GM12878 (cell line): ENCODE results near the gene ZNF775. TPM values are rescaled to one million over a fixed set of nuclear protein-coding genes. Genes with fewer than 3 reads are reported as not detected.

ENCODE experiments used
- ATAC-seq: fragments of 200-7000 bp; cut with Tn5 transposase; 3 replicates; pipeline ENCODE4 v1.9.1; 2020; ENCODE audit warnings: mild to moderate bottlenecking, moderate library complexity
- BruUV-seq: library from RNA; stranded (reverse); fragments of 400-500 nt; replicated peaks from 2 replicates; lab custom pipeline; 2021; lab: Mats Ljungman, UMichigan
- CTCF ChIA-PET: fragments of 300-600 bp; sonication (Branson Sonifier 250); formaldehyde crosslinking; extraction: SDS; loops from one replicate; lab custom pipeline; 2021; ENCODE audit warnings: inconsistent platforms; lab: Yijun Ruan, JAX
- POLR2A ChIA-PET: fragments of 350-600 bp; formaldehyde crosslinking; extraction: SDS; loops from one replicate; lab custom pipeline; 2021; ENCODE audit warnings: inconsistent platforms; lab: Charles Lee
- RAD21 ChIA-PET: fragments of 300-600 bp; sonication (Branson Sonifier 250); formaldehyde crosslinking; loops from one replicate; lab custom pipeline; 2023; ENCODE audit warnings: antibody characterized with exemption; ENCODE audit not compliant: unreplicated experiment; lab: Charles Lee
- SMC1A ChIA-PET: fragments of 300-600 bp; sonication (Branson Sonifier 250); formaldehyde crosslinking; loops from one replicate; lab custom pipeline; 2023; ENCODE audit not compliant: unreplicated experiment, uncharacterized antibody; lab: Charles Lee
- DNase-seq: peaks from one replicate; pipeline ENCODE4 v3.0.0-alpha.2; 2011; ENCODE audit warnings: low read depth, low spot score
- FAIRE-seq: peaks from 3 replicates; lab custom pipeline; 2011; peaks lifted over from hg19 to GRCh38; lab: Jason Lieb, UNC
- H2AFZ ChIP-seq: 2 replicates; pipeline ENCODE4 v1.6.0; 2011; ENCODE audit warnings: low read depth, low read length, control low read depth; ENCODE audit not compliant: control insufficient read depth
- H3K27ac ChIP-seq: 2 replicates; pipeline ENCODE4 v1.5.1; 2011; ENCODE audit warnings: control low read depth; ENCODE audit not compliant: control insufficient read depth, insufficient read depth
- H3K27me3 ChIP-seq, 2 experiments: replicated peaks in 1 of 2; 2 replicates each; pipeline versions ENCODE4 v1.6.0 to v1.6.1; 2011; ENCODE audit warnings: low read length in 1 of 2; ENCODE audit not compliant: control insufficient read depth in 2 of 2, insufficient read depth in 2 of 2
- H3K36me3 ChIP-seq, 2 experiments: 2 replicates each; pipeline ENCODE4 v1.5.1; 2011; ENCODE audit warnings: low read length in 1 of 2; ENCODE audit not compliant: control insufficient read depth in 2 of 2, insufficient read depth in 2 of 2
- H3K4me1 ChIP-seq: 2 replicates; pipeline ENCODE4 v1.6.1; 2011; ENCODE audit warnings: mild to moderate bottlenecking, low read length, moderate library complexity, mixed read lengths; ENCODE audit not compliant: control insufficient read depth, insufficient read depth
- H3K4me2 ChIP-seq: 2 replicates; pipeline ENCODE4 v1.6.0; 2011; ENCODE audit warnings: control low read depth; ENCODE audit not compliant: control insufficient read depth, insufficient read depth
- H3K4me3 ChIP-seq: fragments of 200-600 bp; sonication (generic); 2 replicates; pipeline ENCODE4 v1.5.1; 2016
- H3K79me2 ChIP-seq: 2 replicates; pipeline ENCODE4 v1.6.0; 2011; ENCODE audit warnings: low read length; ENCODE audit not compliant: control insufficient read depth, insufficient read depth
- H3K9ac ChIP-seq: 2 replicates; pipeline ENCODE4 v1.8.0; 2011; ENCODE audit warnings: low read length, control low read depth, mixed read lengths; ENCODE audit not compliant: control insufficient read depth, insufficient read depth
- H3K9me3 ChIP-seq: replicated peaks from 3 replicates; pipeline ENCODE4 v1.5.1; 2011; ENCODE audit warnings: mild to moderate bottlenecking, low read length; ENCODE audit not compliant: control insufficient read depth, insufficient read depth
- H4K20me1 ChIP-seq: 2 replicates; pipeline ENCODE4 v1.6.0; 2011; ENCODE audit not compliant: control insufficient read depth, insufficient read depth
- ASH2L ChIP-seq: fragments of 300-600, 200-600 bp; sonication (generic); IDR thresholded peaks from 2 replicates; pipeline ENCODE4 v1.6.1; 2017; ENCODE audit warnings: low read depth, mild to moderate bottlenecking, borderline replicate concordance
- LARP7 ChIP-seq: fragments of 450-650 bp; IDR thresholded peaks from 2 replicates; pipeline ENCODE4 v1.6.1; 2017; ENCODE audit warnings: mild to moderate bottlenecking
- POU2F2 ChIP-seq: IDR thresholded peaks from 3 replicates; pipeline ENCODE4 v1.6.1; 2011; ENCODE audit warnings: low read depth, mild to moderate bottlenecking, low read length, borderline replicate concordance
- RBBP5 ChIP-seq: fragments of 200-600 bp; sonication (generic); conservative IDR thresholded peaks from 2 replicates; pipeline ENCODE4 v1.6.1; 2016
- SIX5 ChIP-seq: IDR thresholded peaks from 2 replicates; pipeline ENCODE4 v1.6.1; 2011; ENCODE audit warnings: mild to moderate bottlenecking, low read depth, low read length, moderate library complexity; ENCODE audit not compliant: severe bottlenecking
- SMAD1 ChIP-seq: fragments of 450-650 bp; IDR thresholded peaks from 2 replicates; pipeline ENCODE4 v1.6.1; 2018; ENCODE audit warnings: mild to moderate bottlenecking, low read depth; ENCODE audit not compliant: partially characterized antibody
- ZNF207 ChIP-seq: fragments of 450-650 bp; IDR thresholded peaks from 2 replicates; pipeline ENCODE4 v1.6.1; 2014; ENCODE audit warnings: antibody characterized with exemption, mild to moderate bottlenecking, borderline replicate concordance
- ZZZ3 ChIP-seq: IDR thresholded peaks from 2 replicates; pipeline ENCODE4 v1.6.1; 2011; ENCODE audit warnings: low read depth; ENCODE audit not compliant: control insufficient read depth, insufficient read length
- WGBS: methylation state at CpG from one replicate; pipeline ENCODE4 v1.1.6; 2016; ENCODE audit warnings: low lambda C conversion rate; ENCODE audit not compliant: insufficient replicate concordance, insufficient coverage; ENCODE audit errors: missing lambda C conversion rate; 5-methylcytosine and 5-hydroxymethylcytosine counted together
- in situ Hi-C: fragments of 300-500 bp; cut with MboI; formaldehyde crosslinking; loops from 9 replicates; pipeline ENCODE4 v1.14.3; 2018; ENCODE audit warnings: mixed read lengths
- intact Hi-C: fragments of 100-400 bp; cut with micrococcal nuclease; formaldehyde crosslinking; loops from one replicate; pipeline ENCODE4 v1.14.2; 2022; ENCODE audit not compliant: unreplicated experiment
- polyA plus RNA-seq, 11 experiments: library from polyadenylated mRNA; depleted of rRNA in 4 of 11; unstranded in 6 of 11; stranded (reverse) in 5 of 11; fragments of >200 nt; fragmentation: Nextera tagmentation in 4 of 11; fragmentation: Illumina TruSeq in 1 of 11; extraction: Ambion mirVana in 4 of 11; extraction: Trizol in 1 of 11; gene quantifications; 1 replicate in 1 of 11; 2 replicates in 10 of 11; pipeline versions ENCODE4 v1.2.1 to v1.2.3, GENCODE V29; 2011 to 2016; ENCODE audit warnings: inconsistent platforms in 2 of 11, missing spikeins in 2 of 11, low read depth in 1 of 11
- total RNA-seq, 4 experiments: library from RNA; depleted of rRNA in 3 of 4; stranded (reverse); fragments of >200 nt in 3 of 4; fragmentation: Illumina TruSeq in 1 of 4; extraction: Trizol in 1 of 4; gene quantifications; 2 replicates each; pipeline versions ENCODE4 v1.2.1 to v1.2.3, GENCODE V29; 2013 to 2021
- TF ChIP-seq, protein P1 (sequence below): fragments of 450-650 bp; IDR thresholded peaks from 2 replicates; pipeline ENCODE4 v1.6.1; 2017; ENCODE audit warnings: mild to moderate bottlenecking
- TF ChIP-seq, protein P2 (sequence below): fragments of 450-650 bp; IDR thresholded peaks from 2 replicates; pipeline ENCODE4 v1.6.1; 2017; ENCODE audit warnings: borderline replicate concordance

ZNF775 gene
- total and polyA plus RNA-seq, 10 of the 15 experiments (the other 5 are each of a cell fraction or from before 2014, with no cell fraction given): 0.05 to 14.3 (median 2.1) TPM

DNA sequence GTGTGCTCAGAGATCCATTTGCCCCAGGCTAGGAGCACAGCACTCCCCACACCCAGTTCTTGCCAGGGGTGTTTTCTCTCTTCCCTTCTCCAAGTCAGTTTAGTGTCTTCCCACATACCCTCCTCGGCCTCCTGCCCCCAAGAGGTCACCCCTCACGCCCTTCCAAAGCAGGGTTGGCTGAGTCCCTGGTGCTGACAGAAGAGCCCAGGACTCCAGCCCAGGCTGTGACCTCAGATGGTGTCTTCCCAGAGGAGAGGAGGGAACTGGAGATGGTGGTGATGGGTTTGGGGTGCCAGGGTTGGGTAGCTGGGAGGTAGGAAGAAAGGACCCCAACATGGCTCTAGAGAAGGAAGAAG is 19.8 kb downstream of the ZNF775 start:
- H3K9me3 ChIP-seq: no peaks in the 10 kb centered on the region
- H3K36me3 ChIP-seq: peaks cover 0 to 12% of the 10 kb centered on the region in 2 experiments; a peak in 3 of 4 replicates
- no peaks in the 10 kb centered on the region for H3K27me3 ChIP-seq
- in situ Hi-C loops (no loop called here), intact Hi-C loops (no loop called here)
- WGBS: 73% methylated on average over 2 of the region's 2 CpGs
- FAIRE-seq (no peak), ATAC-seq (no peak), DNase-seq (no peak)
- H3K9ac ChIP-seq: no peak overlapping the region
- TF ChIP-seq SMAD1 (no peak), ASH2L (no peak), SIX5 (no peak), RBBP5 (no peak), ZNF207 (no peak), ZZZ3 (no peak), POU2F2 (no peak), LARP7 (no peak)
- TF ChIP-seq, protein P1, sequence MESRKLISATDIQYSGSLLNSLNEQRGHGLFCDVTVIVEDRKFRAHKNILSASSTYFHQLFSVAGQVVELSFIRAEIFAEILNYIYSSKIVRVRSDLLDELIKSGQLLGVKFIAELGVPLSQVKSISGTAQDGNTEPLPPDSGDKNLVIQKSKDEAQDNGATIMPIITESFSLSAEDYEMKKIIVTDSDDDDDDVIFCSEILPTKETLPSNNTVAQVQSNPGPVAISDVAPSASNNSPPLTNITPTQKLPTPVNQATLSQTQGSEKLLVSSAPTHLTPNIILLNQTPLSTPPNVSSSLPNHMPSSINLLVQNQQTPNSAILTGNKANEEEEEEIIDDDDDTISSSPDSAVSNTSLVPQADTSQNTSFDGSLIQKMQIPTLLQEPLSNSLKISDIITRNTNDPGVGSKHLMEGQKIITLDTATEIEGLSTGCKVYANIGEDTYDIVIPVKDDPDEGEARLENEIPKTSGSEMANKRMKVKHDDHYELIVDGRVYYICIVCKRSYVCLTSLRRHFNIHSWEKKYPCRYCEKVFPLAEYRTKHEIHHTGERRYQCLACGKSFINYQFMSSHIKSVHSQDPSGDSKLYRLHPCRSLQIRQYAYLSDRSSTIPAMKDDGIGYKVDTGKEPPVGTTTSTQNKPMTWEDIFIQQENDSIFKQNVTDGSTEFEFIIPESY: no peak
- TF ChIP-seq, protein P2, sequence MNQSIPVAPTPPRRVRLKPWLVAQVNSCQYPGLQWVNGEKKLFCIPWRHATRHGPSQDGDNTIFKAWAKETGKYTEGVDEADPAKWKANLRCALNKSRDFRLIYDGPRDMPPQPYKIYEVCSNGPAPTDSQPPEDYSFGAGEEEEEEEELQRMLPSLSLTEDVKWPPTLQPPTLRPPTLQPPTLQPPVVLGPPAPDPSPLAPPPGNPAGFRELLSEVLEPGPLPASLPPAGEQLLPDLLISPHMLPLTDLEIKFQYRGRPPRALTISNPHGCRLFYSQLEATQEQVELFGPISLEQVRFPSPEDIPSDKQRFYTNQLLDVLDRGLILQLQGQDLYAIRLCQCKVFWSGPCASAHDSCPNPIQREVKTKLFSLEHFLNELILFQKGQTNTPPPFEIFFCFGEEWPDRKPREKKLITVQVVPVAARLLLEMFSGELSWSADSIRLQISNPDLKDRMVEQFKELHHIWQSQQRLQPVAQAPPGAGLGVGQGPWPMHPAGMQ: no peak
- no peak overlapping the region for H3K4me2 ChIP-seq
- H3K27ac ChIP-seq: no peak overlapping the region
- H3K4me1 ChIP-seq: peaks cover 30% of the 10 kb centered on the region
- BruUV-seq: no TSS peak
- H3K79me2 ChIP-seq: no peaks in the 10 kb centered on the region
- H2AFZ ChIP-seq: no peak overlapping the region
- RAD21 ChIA-PET: no interaction called here
- H4K20me1 ChIP-seq: no peaks in the 10 kb centered on the region; the same call in 1 of the 2 replicates
- no peak overlapping the region for H3K4me3 ChIP-seq
- SMC1A ChIA-PET: interaction anchor here (1.9 to 5.9 kb wide), 2 partner anchors 15 to 21 kb away, joined by 6 to 37 read pairs; no protein-coding TSS in a partner anchor
- POLR2A ChIA-PET: interaction anchor here (1.0 to 1.6 kb wide), 2 partner anchors 21 to 25 kb away, joined by 3 to 6 read pairs; no protein-coding TSS in a partner anchor
- CTCF ChIA-PET: interaction anchor here (11.6 kb wide), 1 partner anchor 42 kb away, joined by 72 read pairs; no protein-coding TSS in a partner anchor
